Measurements from ENCODE around the gene HMX1. TPM values are rescaled to one million over a fixed set of nuclear protein-coding genes. Genes with fewer than 3 reads are reported as not detected.

HMX1 gene
- total RNA-seq, 2 experiments from 2014 or later = not detected

- Mint-ChIP-seq H3K27ac (no peak overlapping the region), H3K36me3 (ENCODE audit: low read depth) (no peaks in the 10 kb centered on the region), H3K4me3 (no peak overlapping the region), H3K27me3 (peaks cover 53% of the 10 kb centered on the region), H3K9me3 (ENCODE audit: low read depth) (no peaks in the 10 kb centered on the region), H3K4me1 (peaks cover 2% of the 10 kb centered on the region)
- no peak for DNase-seq
- no peak for ATAC-seq
- intact Hi-C loops (cut with DNase I, micrococcal nuclease) = loop anchor here in 1 of 2 experiments (5.0 kb wide), 1 partner anchor 35 kb away; no protein-coding TSS in a partner anchor
- POLR2A ChIA-PET = no interaction called here
- CTCF ChIA-PET = no interaction called here
Measured at GRCh38 chr4:8856835-8857621, 14.6 kb downstream of the HMX1 start.

GRCh38 chr4:8855818-8856245 lies 15.8 kb downstream of the HMX1 start:
- no peak overlapping the region for H3K4me3 Mint-ChIP-seq
- ATAC-seq = no peak
- no peaks in the 10 kb centered on the region for H3K9me3 Mint-ChIP-seq (ENCODE audit: low read depth)
- H3K4me1 Mint-ChIP-seq = peaks cover 2% of the 10 kb centered on the region
- ChIA-PET CTCF (no interaction called here), POLR2A (no interaction called here)
- intact Hi-C loops (cut with DNase I, micrococcal nuclease) = loop anchor here in 1 of 2 experiments (5.0 kb wide), 1 partner anchor 36 kb away; no protein-coding TSS in a partner anchor
- H3K36me3 Mint-ChIP-seq (ENCODE audit: low read depth) = no peaks in the 10 kb centered on the region
- DNase-seq = no peak
- H3K27me3 Mint-ChIP-seq = peaks cover 48% of the 10 kb centered on the region
- H3K27ac Mint-ChIP-seq = no peak overlapping the region

- H3K4me3 Mint-ChIP-seq = no peak overlapping the region
- H3K9me3 Mint-ChIP-seq (ENCODE audit: low read depth) = no peaks in the 10 kb centered on the region
- no peak overlapping the region for H3K27ac Mint-ChIP-seq
- ATAC-seq (no peak), DNase-seq (no peak)
- intact Hi-C loops (cut with DNase I, micrococcal nuclease) = loop anchor here in 1 of 2 experiments (5.0 kb wide), 1 partner anchor 37 kb away; no protein-coding TSS in a partner anchor
- peaks cover 44% of the 10 kb centered on the region for H3K27me3 Mint-ChIP-seq
- no peaks in the 10 kb centered on the region for H3K4me1 Mint-ChIP-seq
- H3K36me3 Mint-ChIP-seq (ENCODE audit: low read depth) = no peaks in the 10 kb centered on the region
- ChIA-PET POLR2A (no interaction called here), CTCF (no interaction called here)
Measured at GRCh38 chr4:8854931-8855330, 16.7 kb downstream of the HMX1 start.

GRCh38 chr4:8854016-8854415 lies 17.6 kb downstream of the HMX1 start:
- H3K4me3 Mint-ChIP-seq = no peak overlapping the region
- H3K9me3 Mint-ChIP-seq (ENCODE audit: low read depth) = no peaks in the 10 kb centered on the region
- DNase-seq = no peak
- H3K27me3 Mint-ChIP-seq = peaks cover 36% of the 10 kb centered on the region
- no peak for ATAC-seq
- H3K27ac Mint-ChIP-seq = no peak overlapping the region
- no peaks in the 10 kb centered on the region for H3K4me1 Mint-ChIP-seq
- POLR2A ChIA-PET = no interaction called here
- H3K36me3 Mint-ChIP-seq (ENCODE audit: low read depth) = no peaks in the 10 kb centered on the region
- intact Hi-C loops (cut with DNase I, micrococcal nuclease) = no loop called here
- CTCF ChIA-PET = no interaction called here

- DNase-seq = no peak
- CTCF ChIA-PET = no interaction called here
- Mint-ChIP-seq H3K4me3 (no peak overlapping the region), H3K4me1 (no peaks in the 10 kb centered on the region), H3K27me3 (peaks cover 33% of the 10 kb centered on the region), H3K9me3 (ENCODE audit: low read depth) (no peaks in the 10 kb centered on the region), H3K36me3 (ENCODE audit: low read depth) (no peaks in the 10 kb centered on the region), H3K27ac (no peak overlapping the region)
- POLR2A ChIA-PET = no interaction called here
- intact Hi-C loops (cut with DNase I, micrococcal nuclease) = no loop called here
- ATAC-seq = no peak
Measured at GRCh38 chr4:8853249-8853648, 18.4 kb downstream of the HMX1 start.

GRCh38 chr4:8852118-8852704 lies 19.4 kb downstream of the HMX1 start:
- CTCF ChIA-PET = interaction anchor here (0.7 kb wide), 1 partner anchor 349 kb away, joined by 3 read pairs; no protein-coding TSS in a partner anchor
- H3K9me3 Mint-ChIP-seq (ENCODE audit: low read depth) = no peaks in the 10 kb centered on the region

GRCh38 chr4:8851321-8852117 lies 20.1 kb downstream of the HMX1 start:
- no peaks in the 10 kb centered on the region for H3K36me3 Mint-ChIP-seq (ENCODE audit: low read depth)
- no peaks in the 10 kb centered on the region for H3K9me3 Mint-ChIP-seq (ENCODE audit: low read depth)
- no peaks in the 10 kb centered on the region for H3K4me1 Mint-ChIP-seq
- ChIA-PET CTCF (interaction anchor here (0.7 kb wide), 1 partner anchor 348 kb away, joined by 3 read pairs; no protein-coding TSS in a partner anchor), POLR2A (no interaction called here)
- H3K27ac Mint-ChIP-seq = no peak overlapping the region
- DNase-seq (no peak), ATAC-seq (no peak)
- intact Hi-C loops (cut with DNase I, micrococcal nuclease) = no loop called here
- no peak overlapping the region for H3K4me3 Mint-ChIP-seq
- peaks cover 26% of the 10 kb centered on the region for H3K27me3 Mint-ChIP-seq

More at GRCh38 chr4:8852118-8852704, 19.4 kb downstream of the HMX1 start:
- intact Hi-C loops (cut with DNase I, micrococcal nuclease) = no loop called here
- Mint-ChIP-seq H3K27ac (no peak overlapping the region), H3K36me3 (ENCODE audit: low read depth) (no peaks in the 10 kb centered on the region), H3K4me3 (no peak overlapping the region), H3K27me3 (peaks cover 29% of the 10 kb centered on the region), H3K4me1 (no peaks in the 10 kb centered on the region)
- ATAC-seq (no peak), DNase-seq (no peak)
- POLR2A ChIA-PET = no interaction called here

GRCh38 chr4:8850830-8851188 lies 20.8 kb downstream of the HMX1 start:
- CTCF ChIA-PET = no interaction called here
- Mint-ChIP-seq H3K9me3 (ENCODE audit: low read depth) (no peaks in the 10 kb centered on the region), H3K36me3 (ENCODE audit: low read depth) (no peaks in the 10 kb centered on the region), H3K4me3 (no peak overlapping the region), H3K4me1 (no peaks in the 10 kb centered on the region), H3K27ac (no peak overlapping the region), H3K27me3 (peaks cover 19% of the 10 kb centered on the region)
- intact Hi-C loops (cut with DNase I, micrococcal nuclease) = no loop called here
- ATAC-seq (no peak), DNase-seq (no peak)
- POLR2A ChIA-PET = no interaction called here

GRCh38 chr4:8850074-8850829 lies 21.4 kb downstream of the HMX1 start:
- no peak overlapping the region for H3K4me3 Mint-ChIP-seq
- ChIA-PET CTCF (no interaction called here), POLR2A (no interaction called here)
- H3K27ac Mint-ChIP-seq = no peak overlapping the region
- H3K36me3 Mint-ChIP-seq (ENCODE audit: low read depth) = no peaks in the 10 kb centered on the region
- peaks cover 17% of the 10 kb centered on the region for H3K27me3 Mint-ChIP-seq
- no peak for DNase-seq
- no peaks in the 10 kb centered on the region for H3K4me1 Mint-ChIP-seq
- no peaks in the 10 kb centered on the region for H3K9me3 Mint-ChIP-seq (ENCODE audit: low read depth)
- intact Hi-C loops (cut with DNase I, micrococcal nuclease) = no loop called here
- no peak for ATAC-seq

- ATAC-seq = no peak
Measured at GRCh38 chr4:8849266-8850073, 22.2 kb downstream of the HMX1 start.

More at GRCh38 chr4:8849266-8850073, 22.2 kb downstream of the HMX1 start:
- DNase-seq = no peak
- ChIA-PET CTCF (no interaction called here), POLR2A (no interaction called here)
- intact Hi-C loops (cut with DNase I, micrococcal nuclease) = no loop called here
- Mint-ChIP-seq H3K36me3 (ENCODE audit: low read depth) (no peaks in the 10 kb centered on the region), H3K27me3 (peaks cover 9% of the 10 kb centered on the region), H3K4me1 (no peaks in the 10 kb centered on the region), H3K4me3 (no peak overlapping the region), H3K9me3 (ENCODE audit: low read depth) (no peaks in the 10 kb centered on the region), H3K27ac (no peak overlapping the region)

Data from activated CD4-positive, alpha-beta T cell treated with anti-CD3 and anti-CD28 coated beads for 36 hours (primary cell).